Neural progenitor cell (in vitro differentiated cells): ENCODE measurements around the gene MS4A10. TPM values are rescaled to one million over a fixed set of nuclear protein-coding genes. Genes with fewer than 3 reads are reported as not detected.

Experiments
- DNase-seq: peaks from one replicate; pipeline ENCODE4 v3.0.0-alpha.2; 2016; ENCODE audit warnings: low spot score
- H2AFZ ChIP-seq: fragments of 200-600 bp; sonication (generic); replicated peaks from 2 replicates; pipeline ENCODE4 v1.6.1; 2016; ENCODE audit warnings: antibody characterized with exemption
- H3F3A ChIP-seq: fragments of 200-600 bp; sonication (generic); 2 replicates; pipeline ENCODE4 v1.6.1; 2016; ENCODE audit warnings: antibody characterized with exemption, low read depth
- H3K27ac ChIP-seq: fragments of 200-600 bp; sonication (generic); 2 replicates; pipeline ENCODE4 v1.5.1; 2016; ENCODE audit warnings: mild to moderate bottlenecking
- H3K27me3 ChIP-seq: fragments of 200-600 bp; sonication (generic); 2 replicates; pipeline ENCODE4 v1.6.1; 2016; ENCODE audit warnings: mild to moderate bottlenecking, moderate library complexity
- H3K36me3 ChIP-seq: fragments of 200-600 bp; sonication (generic); 2 replicates; pipeline ENCODE4 v1.5.1; 2016
- H3K4me1 ChIP-seq: fragments of 200-600 bp; sonication (generic); 2 replicates; pipeline ENCODE4 v1.6.1; 2016; ENCODE audit warnings: mixed run types
- H3K4me2 ChIP-seq: fragments of 200-600 bp; sonication (generic); 2 replicates; pipeline ENCODE4 v1.6.1; 2016
- H3K4me3 ChIP-seq: fragments of 200-600 bp; sonication (generic); 2 replicates; pipeline ENCODE4 v1.5.1; 2016
- H3K79me2 ChIP-seq: fragments of 200-600 bp; sonication (generic); 2 replicates; pipeline ENCODE4 v1.6.1; 2016; ENCODE audit warnings: low read depth
- H3K9ac ChIP-seq: fragments of 200-600 bp; sonication (generic); 2 replicates; pipeline ENCODE4 v1.6.1; 2016
- H3K9me3 ChIP-seq: fragments of 200-600 bp; sonication (generic); 2 replicates; pipeline ENCODE4 v1.5.1; 2016; ENCODE audit warnings: low read depth
- H4K20me1 ChIP-seq: fragments of 200-600 bp; sonication (generic); 2 replicates; pipeline ENCODE4 v1.6.1; 2016; ENCODE audit warnings: low read depth
- H3K27ac Mint-ChIP-seq: 3 replicates; pipeline ENCODE4 v1.8.0; 2021; ENCODE audit warnings: mixed read lengths
- H3K27me3 Mint-ChIP-seq: 2 replicates; pipeline ENCODE4 v1.8.0; 2022; ENCODE audit warnings: low read depth, mild to moderate bottlenecking, inconsistent platforms, moderate library complexity, mixed read lengths; ENCODE audit not compliant: insufficient read depth
- H3K36me3 Mint-ChIP-seq: 3 replicates; pipeline ENCODE4 v1.8.0; 2021; ENCODE audit warnings: mixed read lengths
- H3K4me1 Mint-ChIP-seq: 3 replicates; pipeline ENCODE4 v1.8.0; 2021; ENCODE audit warnings: mixed read lengths
- H3K4me3 Mint-ChIP-seq: 3 replicates; pipeline ENCODE4 v1.8.0; 2021; ENCODE audit warnings: mild to moderate bottlenecking, moderate library complexity, mixed read lengths
- H3K9me3 Mint-ChIP-seq: 3 replicates; pipeline ENCODE4 v1.8.0; 2020; ENCODE audit warnings: mixed read lengths
- EZH2 ChIP-seq: fragments of 200-600 bp; sonication (generic); IDR thresholded peaks from 2 replicates; pipeline ENCODE4 v1.6.1; 2017; ENCODE audit warnings: antibody characterized with exemption, mild to moderate bottlenecking, moderate library complexity
- EZH2phosphoT487 ChIP-seq: fragments of 200-600 bp; sonication (generic); IDR thresholded peaks from 2 replicates; pipeline ENCODE4 v1.6.1; 2017; ENCODE audit warnings: antibody characterized with exemption
- total RNA-seq: library from RNA; depleted of rRNA; stranded (reverse); fragments of >200 nt; gene quantifications from 2 replicates; pipeline ENCODE4 v1.2.3, GENCODE V29; 2015; ENCODE audit warnings: low replicate concordance
- TF ChIP-seq, protein P1 (sequence below): fragments of 200-600 bp; sonication (generic); IDR thresholded peaks from 2 replicates; pipeline ENCODE4 v1.5.1; 2017; ENCODE audit warnings: antibody characterized with exemption, mild to moderate bottlenecking

The MS4A10 gene
- total RNA-seq, 1 donor from 2014 or later = not detected

DNA sequence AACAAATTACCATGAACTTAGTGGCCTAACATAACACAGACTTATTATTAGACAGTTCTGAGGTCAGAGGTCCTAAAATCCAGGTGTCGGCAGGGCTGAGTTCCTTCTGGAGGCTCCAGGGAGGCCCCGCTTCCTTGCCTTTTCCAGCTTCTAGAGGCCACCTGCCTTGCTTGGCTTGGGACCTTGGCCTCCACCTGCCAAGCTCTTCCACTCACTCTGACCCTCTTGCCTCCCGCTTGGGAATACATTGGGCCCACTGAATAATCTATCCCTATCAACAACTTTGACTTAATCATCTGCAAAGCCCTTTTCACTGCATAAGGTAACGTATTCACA, 3.2 kb upstream of the MS4A10 start:
- H3K36me3 Mint-ChIP-seq = no peaks in the 10 kb centered on the region
- H3K27me3 ChIP-seq = no peaks in the 10 kb centered on the region
- no peak overlapping the region for H3K27ac Mint-ChIP-seq
- H3K4me1 ChIP-seq = no peaks in the 10 kb centered on the region
- no peak overlapping the region for H3K4me3 Mint-ChIP-seq
- H3F3A ChIP-seq = no peaks in the 10 kb centered on the region
- no peaks in the 10 kb centered on the region for H3K36me3 ChIP-seq
- no peak overlapping the region for H3K27ac ChIP-seq
- no peaks in the 10 kb centered on the region for H3K79me2 ChIP-seq
- DNase-seq = no peak
- peaks cover 15% of the 10 kb centered on the region for H3K4me1 Mint-ChIP-seq
- no peaks in the 10 kb centered on the region for H3K9me3 ChIP-seq
- TF ChIP-seq, protein P1, sequence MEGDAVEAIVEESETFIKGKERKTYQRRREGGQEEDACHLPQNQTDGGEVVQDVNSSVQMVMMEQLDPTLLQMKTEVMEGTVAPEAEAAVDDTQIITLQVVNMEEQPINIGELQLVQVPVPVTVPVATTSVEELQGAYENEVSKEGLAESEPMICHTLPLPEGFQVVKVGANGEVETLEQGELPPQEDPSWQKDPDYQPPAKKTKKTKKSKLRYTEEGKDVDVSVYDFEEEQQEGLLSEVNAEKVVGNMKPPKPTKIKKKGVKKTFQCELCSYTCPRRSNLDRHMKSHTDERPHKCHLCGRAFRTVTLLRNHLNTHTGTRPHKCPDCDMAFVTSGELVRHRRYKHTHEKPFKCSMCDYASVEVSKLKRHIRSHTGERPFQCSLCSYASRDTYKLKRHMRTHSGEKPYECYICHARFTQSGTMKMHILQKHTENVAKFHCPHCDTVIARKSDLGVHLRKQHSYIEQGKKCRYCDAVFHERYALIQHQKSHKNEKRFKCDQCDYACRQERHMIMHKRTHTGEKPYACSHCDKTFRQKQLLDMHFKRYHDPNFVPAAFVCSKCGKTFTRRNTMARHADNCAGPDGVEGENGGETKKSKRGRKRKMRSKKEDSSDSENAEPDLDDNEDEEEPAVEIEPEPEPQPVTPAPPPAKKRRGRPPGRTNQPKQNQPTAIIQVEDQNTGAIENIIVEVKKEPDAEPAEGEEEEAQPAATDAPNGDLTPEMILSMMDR = no peak
- TF ChIP-seq EZH2phosphoT487 (no peak), EZH2 (no peak)
- no peak overlapping the region for H2AFZ ChIP-seq
- H3K4me2 ChIP-seq = no peak overlapping the region
- no peaks in the 10 kb centered on the region for H3K9me3 Mint-ChIP-seq
- H3K4me3 ChIP-seq = no peak overlapping the region
- no peaks in the 10 kb centered on the region for H4K20me1 ChIP-seq
- H3K9ac ChIP-seq = no peak overlapping the region
- H3K27me3 Mint-ChIP-seq = peaks cover 5% of the 10 kb centered on the region

DNA sequence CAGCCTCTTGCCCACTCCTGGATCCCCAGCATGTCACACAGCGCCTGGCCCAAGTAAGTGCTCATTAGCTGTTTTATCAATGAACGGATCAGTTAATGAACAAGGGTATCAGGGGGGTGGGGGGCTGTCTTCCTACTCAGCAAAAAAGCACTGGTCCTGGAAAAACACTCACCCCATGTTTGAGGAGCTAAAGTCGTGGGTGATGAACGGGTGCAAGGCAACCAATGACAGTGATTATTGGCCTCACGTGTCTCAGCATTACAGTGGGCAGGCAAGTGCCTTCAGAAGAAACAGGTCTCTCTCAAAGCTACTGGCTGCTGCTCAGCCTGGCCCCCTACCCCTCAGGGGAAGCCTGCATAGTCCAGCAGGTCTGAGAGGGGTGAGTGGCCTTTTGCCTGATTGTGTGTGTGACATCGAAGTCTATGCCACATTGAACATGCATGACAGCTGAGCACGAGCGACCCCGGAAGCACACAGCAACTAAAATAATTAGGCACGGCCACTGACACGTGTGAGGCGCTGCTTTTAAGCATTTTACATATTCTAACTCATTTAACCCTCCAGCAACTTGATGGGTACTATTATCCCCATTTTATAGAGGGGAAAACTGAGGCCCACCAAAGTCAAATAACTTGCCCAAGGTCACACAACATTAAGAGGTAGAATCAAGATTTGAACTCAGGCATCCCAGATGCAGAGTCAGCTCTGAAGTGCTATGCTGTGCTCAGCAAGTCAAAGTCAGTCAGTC, 2.6 kb upstream of the MS4A10 start:
- TF ChIP-seq EZH2 = no peak
- TF ChIP-seq, protein P1 = no peak
- TF ChIP-seq EZH2phosphoT487 = no peak
- peaks cover 15% of the 10 kb centered on the region for H3K4me1 Mint-ChIP-seq
- DNase-seq = no peak

DNA sequence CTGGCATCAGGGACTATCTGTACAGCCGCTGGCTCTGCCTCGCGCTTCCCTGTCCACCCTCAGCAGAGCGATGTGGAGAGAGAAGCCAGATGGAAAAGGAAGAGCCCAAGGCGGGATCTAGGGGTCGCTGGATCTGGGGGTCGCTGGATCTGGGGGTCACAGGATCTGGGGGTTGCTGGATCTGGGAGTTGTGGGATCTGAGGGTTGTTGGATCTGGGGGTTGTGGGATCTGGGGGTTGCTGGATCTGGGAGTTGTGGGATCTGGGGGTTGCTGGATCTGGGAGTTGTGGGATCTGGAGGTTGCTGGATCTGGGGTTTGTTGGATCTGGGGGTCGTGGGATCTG, 2.0 kb upstream of the MS4A10 start:
- no peak for TF ChIP-seq EZH2phosphoT487
- TF ChIP-seq, protein P1 = no peak
- TF ChIP-seq EZH2 = no peak
- no peaks in the 10 kb centered on the region for H3K9me3 ChIP-seq
- H3K4me1 Mint-ChIP-seq = peaks cover 15% of the 10 kb centered on the region
- H3K4me2 ChIP-seq = no peak overlapping the region
- no peak overlapping the region for H3K9ac ChIP-seq
- H3K79me2 ChIP-seq = no peaks in the 10 kb centered on the region
- no peak for DNase-seq
- no peaks in the 10 kb centered on the region for H3K9me3 Mint-ChIP-seq
- peaks cover 2% of the 10 kb centered on the region for H3K27me3 Mint-ChIP-seq
- H3K4me3 Mint-ChIP-seq = no peak overlapping the region
- no peaks in the 10 kb centered on the region for H3F3A ChIP-seq
- no peaks in the 10 kb centered on the region for H3K4me1 ChIP-seq
- H3K27ac Mint-ChIP-seq = no peak overlapping the region
- no peaks in the 10 kb centered on the region for H3K36me3 ChIP-seq
- H4K20me1 ChIP-seq = no peaks in the 10 kb centered on the region
- no peak overlapping the region for H3K4me3 ChIP-seq
- H3K36me3 Mint-ChIP-seq = no peaks in the 10 kb centered on the region
- no peak overlapping the region for H2AFZ ChIP-seq
- no peaks in the 10 kb centered on the region for H3K27me3 ChIP-seq
- H3K27ac ChIP-seq = no peak overlapping the region

More for the DNA sequence above, 2.6 kb upstream of the MS4A10 start:
- Mint-ChIP-seq H3K27me3 (peaks cover 4% of the 10 kb centered on the region), H3K9me3 (no peaks in the 10 kb centered on the region), H3K36me3 (no peaks in the 10 kb centered on the region), H3K27ac (no peak overlapping the region), H3K4me3 (no peak overlapping the region)
- no peaks in the 10 kb centered on the region for H3F3A ChIP-seq
- no peaks in the 10 kb centered on the region for H3K27me3 ChIP-seq
- no peak overlapping the region for H3K4me2 ChIP-seq
- H3K79me2 ChIP-seq = no peaks in the 10 kb centered on the region
- H3K9ac ChIP-seq = no peak overlapping the region
- H3K4me3 ChIP-seq = no peak overlapping the region
- no peaks in the 10 kb centered on the region for H3K36me3 ChIP-seq
- no peak overlapping the region for H2AFZ ChIP-seq
- no peaks in the 10 kb centered on the region for H4K20me1 ChIP-seq
- no peaks in the 10 kb centered on the region for H3K4me1 ChIP-seq
- no peak overlapping the region for H3K27ac ChIP-seq
- no peaks in the 10 kb centered on the region for H3K9me3 ChIP-seq
